GM19324 (cell line): ENCODE data around the gene TCEANC.
"Not testable (repeated sequence)": the region's sequence is repeated elsewhere in the genome, so short reads cannot be mapped to it uniquely, and the experiment has no call there.

Experiments used
- ATAC-seq: cut with Tn5 transposase; IDR thresholded peaks from one replicate; pipeline ENCODE4 v1.9.1; 2021; ENCODE audit warnings: mild to moderate bottlenecking, moderate library complexity; ENCODE audit not compliant: unreplicated experiment, low FRiP score

Gene TCEANC

DNA sequence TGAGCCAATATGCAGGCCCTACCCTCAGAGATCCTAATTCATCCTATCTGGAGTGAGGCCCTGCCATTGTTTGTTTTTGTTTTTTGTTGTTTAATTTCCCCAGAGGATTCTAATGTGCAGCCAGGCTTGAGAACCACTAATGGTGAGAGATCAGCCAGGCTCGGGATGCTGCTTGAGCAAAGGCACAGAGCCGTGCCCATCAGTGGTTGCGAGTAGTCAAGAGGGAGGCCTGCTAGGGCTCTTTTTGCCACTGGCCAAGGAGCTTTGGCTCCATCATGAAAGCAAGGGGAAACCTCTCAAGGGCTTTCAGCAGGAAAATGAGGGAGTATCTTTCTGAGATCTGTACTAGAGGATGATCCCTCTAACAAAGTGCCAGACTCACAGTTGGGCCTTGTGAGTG lies 2.7 kb downstream of the TCEANC start:
- no peak for ATAC-seq

DNA sequence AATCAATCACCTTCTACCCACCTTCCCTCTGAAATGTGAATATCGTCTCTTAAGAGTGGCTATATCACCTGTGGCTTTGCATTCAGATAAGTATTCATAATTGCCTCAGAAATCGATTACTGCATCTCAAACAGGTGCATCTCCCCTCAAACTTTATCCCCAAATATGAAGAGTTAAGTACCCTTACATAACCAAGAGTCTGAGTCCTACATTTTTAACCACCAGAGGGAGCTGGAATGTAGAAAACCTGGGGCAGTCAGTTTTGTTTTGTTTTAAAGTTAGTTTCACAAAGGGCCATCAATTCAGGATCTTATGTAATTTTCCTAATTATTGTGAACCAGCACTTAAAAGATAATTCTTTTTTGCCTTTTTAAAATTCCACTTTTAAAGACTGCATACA lies 5.7 kb downstream of the TCEANC start:
- ATAC-seq: no peak

DNA sequence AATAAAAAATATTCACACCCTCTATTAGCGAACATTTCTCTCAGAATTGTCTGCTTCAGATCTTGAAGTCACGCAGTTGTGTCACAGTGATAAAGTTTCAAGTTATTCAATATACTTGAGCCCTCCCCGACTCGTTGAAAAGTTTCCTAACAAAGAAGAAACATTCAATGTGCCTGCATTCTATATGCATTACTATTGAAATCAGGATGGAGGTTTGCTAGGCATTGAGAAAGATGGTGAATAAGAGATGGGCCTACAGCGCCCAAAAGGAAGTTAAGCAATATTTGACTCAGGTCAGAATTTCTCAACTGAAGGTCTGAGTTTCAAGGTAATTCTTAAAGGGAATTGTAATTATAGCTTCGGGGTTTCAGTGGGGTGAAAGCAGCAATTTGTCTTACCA lies 6.1 kb downstream of the TCEANC start:
- ATAC-seq: no peak

DNA sequence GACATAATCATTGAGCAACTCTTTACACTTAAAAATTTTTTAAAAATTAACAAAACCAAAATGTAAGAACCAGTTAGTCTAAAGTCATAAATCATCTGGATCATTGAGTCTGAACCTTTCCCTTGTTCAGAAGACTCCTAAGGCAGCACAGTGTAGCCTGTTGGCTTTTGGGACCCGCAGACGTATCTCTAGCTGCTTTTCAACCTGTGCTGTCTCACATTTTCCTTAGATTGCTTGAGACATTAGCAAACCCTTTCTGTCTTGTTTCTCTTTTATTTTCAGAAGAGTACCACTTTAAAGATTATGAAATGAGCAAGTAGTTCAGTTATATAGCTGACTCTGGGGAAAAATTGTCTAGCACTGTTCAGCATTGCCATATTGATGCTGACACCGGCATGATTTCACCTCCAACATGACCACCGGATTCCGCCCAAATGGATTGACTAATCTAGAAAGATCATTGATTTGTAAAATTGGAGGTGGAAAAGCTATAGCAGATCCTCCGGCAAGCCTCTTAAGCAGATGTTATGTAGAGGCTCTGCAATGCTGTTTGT lies 8.9 kb downstream of the TCEANC start:
- peak; percentile 17 for ATAC-seq

GRCh38 chrX:13662355-13662791 lies 9.4 kb downstream of the TCEANC start:
- ATAC-seq: peak; percentile 51

- no peak for ATAC-seq
Observed at GRCh38 chrX:13664020-13664419, 11.1 kb downstream of the TCEANC start.

- ATAC-seq: no peak
Observed at GRCh38 chrX:13666836-13667235, 13.9 kb downstream of the TCEANC start.

DNA sequence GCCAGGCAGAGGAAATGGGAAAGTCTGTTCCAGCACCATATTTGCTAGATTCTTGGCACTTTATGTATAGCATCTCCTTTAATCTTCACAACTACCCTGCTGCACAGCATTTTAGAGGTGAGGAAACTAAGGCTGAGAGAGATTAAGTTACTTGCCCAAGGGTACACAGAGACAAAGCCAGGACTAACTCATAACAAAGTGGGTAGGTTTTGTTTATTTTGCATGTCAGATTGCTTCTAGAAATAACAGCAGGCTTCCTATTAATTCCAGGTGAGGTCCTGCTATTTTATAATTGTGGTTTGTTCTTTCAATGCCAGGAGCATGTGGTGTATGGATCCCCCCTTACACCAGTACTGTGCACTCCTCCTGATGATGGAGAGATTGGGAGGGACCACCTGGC lies 15.0 kb downstream of the TCEANC start:
- no peak for ATAC-seq

DNA sequence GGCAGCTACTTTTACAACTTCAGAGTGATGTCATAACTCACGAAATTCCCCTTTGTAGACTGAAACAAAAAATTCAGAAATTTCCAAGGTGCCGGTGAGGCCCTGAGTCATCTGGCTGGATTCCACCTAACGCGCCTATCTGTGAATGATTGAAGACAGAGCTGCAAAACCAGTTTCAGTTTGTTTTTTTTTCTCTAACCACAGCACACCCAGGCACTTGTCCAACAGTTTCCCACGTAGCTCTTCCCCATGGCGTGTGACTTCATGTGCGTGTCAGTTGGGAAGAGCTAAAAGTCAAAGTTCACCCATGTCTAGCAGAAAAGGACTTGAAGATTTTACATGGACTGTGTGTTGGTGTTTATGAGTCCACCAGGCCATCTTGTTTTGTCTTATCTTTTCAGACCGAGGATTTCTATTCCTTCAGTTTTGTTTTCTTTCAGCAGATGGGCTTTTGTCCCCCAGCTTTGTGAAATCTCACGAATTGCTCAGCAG lies 16.4 kb downstream of the TCEANC start:
- peak; percentile 75 for ATAC-seq

DNA sequence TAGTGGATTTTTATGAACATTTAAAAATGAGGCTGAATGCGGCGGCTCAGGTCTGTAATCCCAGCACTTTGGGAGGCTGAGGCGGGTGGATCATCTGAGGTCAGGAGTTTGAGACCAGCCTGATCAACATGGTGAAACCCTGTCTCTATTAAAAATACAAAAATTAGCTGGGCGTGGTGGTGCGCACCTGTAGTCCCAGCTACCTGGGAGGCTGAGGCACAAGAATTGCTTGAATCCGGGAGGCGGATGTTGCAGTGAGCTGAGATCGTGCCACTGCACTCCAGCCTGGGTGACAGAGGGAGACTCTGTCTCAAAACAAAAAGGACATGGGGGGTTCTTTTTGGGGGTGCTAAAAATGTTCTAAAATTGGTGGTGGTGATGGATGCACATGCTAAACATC lies 16.8 kb downstream of the TCEANC start:
- ATAC-seq: not testable (repeated sequence)

DNA sequence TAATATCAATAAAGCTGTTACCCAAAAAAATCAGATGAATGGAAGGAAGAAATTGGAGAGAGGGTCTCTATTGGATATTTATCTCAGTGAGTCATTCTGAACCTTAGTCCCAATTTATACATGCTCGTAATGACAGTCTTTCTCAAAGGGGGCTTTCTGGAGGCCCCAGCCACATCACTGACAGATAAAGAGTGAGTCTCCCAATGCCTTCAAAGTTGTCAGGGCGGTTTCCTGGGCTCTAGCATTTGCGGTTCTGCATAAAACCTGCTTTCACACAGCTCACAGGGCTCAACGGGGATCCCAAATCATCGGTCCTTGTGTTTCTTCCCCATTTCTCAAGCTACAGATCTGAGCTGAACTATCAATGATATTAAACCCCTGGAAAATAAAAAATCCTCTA lies 17.3 kb downstream of the TCEANC start:
- ATAC-seq: no peak

GRCh38 chrX:13673016-13673415 lies 20.1 kb downstream of the TCEANC start:
- ATAC-seq: no peak

- ATAC-seq: no peak
Observed at GRCh38 chrX:13676885-13677284, 23.9 kb downstream of the TCEANC start.

GRCh38 chrX:13679700-13680099 lies 26.8 kb downstream of the TCEANC start:
- ATAC-seq: not testable (repeated sequence)

DNA sequence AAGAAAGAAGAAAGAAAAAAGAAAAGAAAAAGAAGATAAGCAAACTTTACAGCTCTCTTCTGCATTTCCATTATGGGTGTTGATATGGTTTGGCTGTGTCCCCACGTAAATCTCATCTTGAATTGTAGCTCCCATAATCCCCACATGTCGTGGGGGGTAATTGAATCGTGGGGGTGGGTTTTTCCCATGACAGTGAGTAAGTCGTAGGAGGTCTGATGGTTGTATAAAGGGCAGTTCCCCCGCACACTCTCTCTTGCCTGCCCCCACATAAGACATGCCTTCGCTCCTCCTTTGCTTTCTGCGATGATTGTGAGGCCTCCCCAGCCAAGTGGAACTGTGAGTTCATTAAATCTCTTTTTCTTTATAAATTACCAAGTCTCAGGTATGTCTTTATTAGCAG lies 28.7 kb downstream of the TCEANC start:
- no peak for ATAC-seq

DNA sequence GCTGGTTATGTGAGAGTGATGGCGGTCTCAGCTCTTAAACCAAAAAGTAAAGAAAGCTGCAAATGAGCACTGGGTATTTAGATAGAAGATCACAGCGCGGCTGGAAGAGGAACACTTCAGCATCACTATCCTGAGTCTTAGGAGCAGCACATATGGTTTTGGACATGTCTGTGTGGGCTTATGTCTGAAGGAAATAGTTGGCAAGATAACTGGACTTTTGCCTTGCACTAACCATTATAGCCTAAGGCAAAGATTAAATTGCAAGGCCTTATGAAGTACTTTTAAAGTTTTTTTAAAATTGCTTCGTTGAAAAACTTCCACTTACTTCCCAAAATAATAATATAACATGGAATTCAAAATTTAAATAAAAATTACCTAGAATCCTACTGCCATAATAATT lies 31.4 kb downstream of the TCEANC start:
- ATAC-seq: no peak

DNA sequence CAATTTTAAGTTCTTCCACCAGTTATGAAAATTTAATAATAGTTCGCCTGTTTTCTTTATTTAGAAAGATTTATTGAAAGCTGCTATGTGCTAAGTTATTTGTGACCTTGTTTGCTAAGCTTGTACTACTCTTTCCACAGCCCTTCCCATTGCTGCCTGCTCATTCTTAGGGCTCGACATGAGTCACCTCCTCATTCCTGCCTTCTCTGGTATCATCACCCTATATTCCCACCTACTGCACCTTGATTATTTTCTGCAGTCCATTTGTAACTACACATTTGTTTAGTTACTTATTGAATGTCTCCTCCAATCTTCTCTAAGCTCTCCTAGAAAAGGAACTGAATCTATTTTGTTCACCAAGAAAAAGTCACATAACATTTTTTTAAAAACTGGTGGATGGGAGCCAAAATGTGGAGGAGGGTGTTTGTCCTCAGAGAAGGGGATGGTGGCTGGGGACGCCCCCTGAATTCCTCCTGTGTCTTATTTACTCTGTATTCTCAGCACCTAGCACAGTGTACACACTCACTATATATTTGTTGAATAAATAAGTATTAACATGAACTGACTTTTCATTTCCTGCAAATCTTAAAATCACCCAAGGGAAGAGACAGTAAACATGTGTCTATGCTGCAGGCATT lies 32.3 kb downstream of the TCEANC start:
- ATAC-seq: no peak

- ATAC-seq: no peak
Observed at GRCh38 chrX:13687203-13687602, 34.3 kb downstream of the TCEANC start.

- no peak for ATAC-seq
Observed at GRCh38 chrX:13688384-13688957, 35.5 kb downstream of the TCEANC start.

- peak; percentile 83 for ATAC-seq
Observed at GRCh38 chrX:13688958-13689740, 36.2 kb downstream of the TCEANC start, which contains the start of gene RAB9A. Gene RAB9A (plus strand): TSS chrX:13689128. CDS start chrX:13708747, 19,619 bp downstream.

- ATAC-seq: no peak
Observed at GRCh38 chrX:13689741-13690211, 36.8 kb downstream of the TCEANC start.
